Spleen (tissue), 11 donors: ENCODE data around the gene LAMB1. TPM values are rescaled to one million over a fixed set of nuclear protein-coding genes. Genes with fewer than 3 reads are reported as not detected.

Experiments
- DNase-seq: peaks from one replicate; pipeline ENCODE4 v3.0.0-alpha.2; 2020
- H3K27ac ChIP-seq, 8 donors: fragments of 200-600 bp; sonication (generic) in 7 of 8; 1 replicate in 4 of 8; 2 replicates in 4 of 8; pipeline versions ENCODE4 v1.5.0 to v1.8.0; 2016 to 2021; ENCODE audit warnings: inconsistent platforms in 4 of 8, mild to moderate bottlenecking in 4 of 8, moderate library complexity in 1 of 8
- H3K27me3 ChIP-seq, 7 donors: fragments of 200-600 bp; sonication (generic) in 6 of 7; replicated peaks in 1 of 7; 1 replicate in 4 of 7; 2 replicates in 3 of 7; pipeline versions ENCODE4 v1.5.0 to v1.8.0; 2016 to 2021; ENCODE audit warnings: inconsistent platforms in 3 of 7, mild to moderate bottlenecking in 1 of 7
- H3K36me3 ChIP-seq, 6 donors: fragments of 200-600 bp; sonication (generic) in 5 of 6; 1 replicate in 4 of 6; 2 replicates in 2 of 6; pipeline versions ENCODE4 v1.5.0 to v1.8.0; 2016 to 2021; ENCODE audit warnings: inconsistent platforms in 2 of 6
- H3K4me1 ChIP-seq, 6 donors: fragments of 200-600 bp; sonication (generic) in 5 of 6; 1 replicate in 3 of 6; 2 replicates in 3 of 6; pipeline versions ENCODE4 v1.5.0 to v1.8.0; 2016 to 2021; ENCODE audit warnings: inconsistent platforms in 3 of 6
- H3K4me3 ChIP-seq, 8 donors: fragments of 200-600 bp; sonication (generic) in 7 of 8; 1 replicate in 4 of 8; 2 replicates in 4 of 8; pipeline versions ENCODE4 v1.5.0 to v1.8.0; 2016 to 2021; ENCODE audit warnings: inconsistent platforms in 4 of 8, mild to moderate bottlenecking in 4 of 8, moderate library complexity in 2 of 8
- H3K9me3 ChIP-seq, 8 donors: fragments of 200-600 bp; sonication (generic) in 7 of 8; 1 replicate in 4 of 8; 2 replicates in 4 of 8; pipeline versions ENCODE4 v1.5.0 to v1.8.0; 2016 to 2021; ENCODE audit warnings: inconsistent platforms in 4 of 8
- CTCF ChIP-seq, 11 experiments: fragments of 200-600 bp in 7 of 11; fragments of 450-650 bp in 4 of 11; sonication (generic) in 4 of 11; IDR thresholded peaks in 8 of 11; conservative IDR thresholded peaks in 3 of 11; 1 replicate in 7 of 11; 2 replicates in 4 of 11; pipeline versions ENCODE4 v1.4.0 to v1.8.0; 2016 to 2021; ENCODE audit warnings: antibody characterized with exemption in 11 of 11, inconsistent platforms in 4 of 11, mild to moderate bottlenecking in 1 of 11
- POLR2A ChIP-seq, 3 donors: fragments of 450-650 bp; IDR thresholded peaks; one replicate each; pipeline ENCODE4 v1.5.1; 2017; ENCODE audit warnings: antibody characterized with exemption in 3 of 3, mild to moderate bottlenecking in 1 of 3
- POLR2AphosphoS5 ChIP-seq, 3 donors: sonication (generic); formaldehyde crosslinking; IDR thresholded peaks; one replicate each; pipeline ENCODE4 v1.5.1; 2017; ENCODE audit warnings: antibody characterized with exemption in 3 of 3
- WGBS, 5 donors: extraction: QIAGEN DNeasy Blood & Tissue Kit in 3 of 5; methylation state at CpG; one replicate each; pipeline versions ENCODE4 v1.1.5 to v1.1.7; 2013 to 2018; 5-methylcytosine and 5-hydroxymethylcytosine counted together
- intact Hi-C: fragments of 100-400 bp; cut with DNase I; formaldehyde crosslinking; loops from one replicate; pipeline ENCODE4 v1.15.0; 2023; ENCODE audit warnings: low total_unique reads
- polyA plus RNA-seq, 3 donors: library from polyadenylated mRNA; stranded (reverse); fragments of 200-250 nt; gene quantifications; one replicate each; pipeline ENCODE4 v1.2.1, GENCODE V29; 2013
- total RNA-seq, 7 donors: library from RNA; depleted of rRNA in 3 of 7; stranded (reverse); fragments of >200 nt in 3 of 7; fragmentation: NEBNext Ultra II Directional in 4 of 7; extraction: Animal tissue kit (Norgen Biotek cat#: 25700) in 4 of 7; gene quantifications; one replicate each; pipeline versions ENCODE4 v1.1.0 to v1.2.1, GENCODE V29; 2016 to 2021
- donor health status: healthy with polysubstance abuse.
- donor health status: DM: no; HTN: no; CAD: no; lungs with moderate emphysema.
- donor health status: DM: no; HTN: no; CAD: no.
- donor health status: Bipolar disorder and iron deficiency.
- donor health status: healthy.
- donor health status: DM: no; HTN: no; CAD: no.
- donor health status: DM: yes; HTN: yes; CAD: no.

LAMB1 gene
- total and polyA plus RNA-seq, 10 donors = 51.4 to 181 (median 126) TPM

GRCh38 chr7:108008240-108008639 lies 5.3 kb upstream of the LAMB1 start:
- no peak for DNase-seq
- Histone ChIP-seq H3K4me3 (no peak overlapping the region), H3K27me3 (peaks cover 0 to 53% (median 16%) of the 10 kb centered on the region in 7 donors), H3K36me3 (no peaks in the 10 kb centered on the region), H3K27ac (no peak overlapping the region), H3K9me3 (no peaks in the 10 kb centered on the region), H3K4me1 (peaks cover under 1 to 15% (median 10%) of the 10 kb centered on the region in 6 donors)
- intact Hi-C loops = no loop called here
- WGBS, 5 donors = 74 to 92% (median 84%) methylated on average over 4 of the region's 4 CpGs
- TF ChIP-seq CTCF (IDR thresholded peaks at IDR 0.05 in 8 of 11, conservative IDR thresholded peaks at IDR 0.05 in 3 of 11) (no peak), POLR2AphosphoS5 (IDR thresholded peaks at IDR 0.05) (no peak), POLR2A (IDR thresholded peaks at IDR 0.05) (no peak)

GRCh38 chr7:108007762-108008161 lies 4.8 kb upstream of the LAMB1 start:
- no peak for DNase-seq
- H3K27ac ChIP-seq = no peak overlapping the region
- H3K27me3 ChIP-seq = peaks cover 0 to 53% (median 21%) of the 10 kb centered on the region in 7 donors
- intact Hi-C loops = no loop called here
- no peaks in the 10 kb centered on the region for H3K36me3 ChIP-seq
- WGBS, 5 donors = 50 to 72% (median 64%) methylated on average over 3 of the region's 3 CpGs
- no peak for TF ChIP-seq CTCF (IDR thresholded peaks at IDR 0.05 in 8 of 11, conservative IDR thresholded peaks at IDR 0.05 in 3 of 11)
- no peak for TF ChIP-seq POLR2AphosphoS5 (IDR thresholded peaks at IDR 0.05)
- no peak for TF ChIP-seq POLR2A (IDR thresholded peaks at IDR 0.05)
- no peak overlapping the region for H3K4me3 ChIP-seq
- H3K9me3 ChIP-seq = no peaks in the 10 kb centered on the region
- H3K4me1 ChIP-seq = peaks cover 3 to 20% (median 15%) of the 10 kb centered on the region in 6 donors

DNA sequence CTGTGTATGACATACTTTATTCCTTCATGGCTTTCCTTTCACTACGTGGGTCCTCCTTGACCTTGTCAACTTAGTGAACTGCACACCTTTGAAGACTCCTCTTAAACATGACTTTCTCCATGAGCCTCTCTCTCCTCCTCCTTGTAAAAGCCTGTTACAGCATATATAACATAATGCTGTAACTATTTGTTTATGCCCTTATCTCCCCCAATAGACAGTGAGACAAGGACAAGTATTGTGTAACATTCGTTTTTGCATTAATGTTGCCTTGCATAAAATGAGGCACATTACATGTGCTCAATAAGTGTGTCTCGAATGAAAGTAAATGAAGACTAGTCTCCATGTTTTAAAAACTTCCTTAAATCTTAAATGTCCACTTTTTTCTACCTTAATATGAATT lies 4.3 kb upstream of the LAMB1 start:
- 58 to 70% (median 65%) methylated on average over 3 of the region's 3 CpGs for WGBS, 5 donors
- H3K9me3 ChIP-seq = no peaks in the 10 kb centered on the region
- no peak for TF ChIP-seq CTCF (IDR thresholded peaks at IDR 0.05 in 8 of 11, conservative IDR thresholded peaks at IDR 0.05 in 3 of 11)
- TF ChIP-seq POLR2A (IDR thresholded peaks at IDR 0.05) = no peak
- TF ChIP-seq POLR2AphosphoS5 (IDR thresholded peaks at IDR 0.05) = no peak
- intact Hi-C loops = no loop called here
- H3K4me3 ChIP-seq = no peak overlapping the region
- peaks cover 3 to 25% (median 20%) of the 10 kb centered on the region in 6 donors for H3K4me1 ChIP-seq
- DNase-seq = no peak
- no peaks in the 10 kb centered on the region for H3K36me3 ChIP-seq
- H3K27me3 ChIP-seq = peaks cover 0 to 57% (median 26%) of the 10 kb centered on the region in 7 donors
- H3K27ac ChIP-seq = no peak overlapping the region

GRCh38 chr7:108004220-108005142 lies 1.5 kb upstream of the LAMB1 start:
- Histone ChIP-seq H3K27me3 (peaks cover 9 to 77% (median 44%) of the 10 kb centered on the region in 7 donors), H3K4me1 (peaks cover 8 to 40% (median 32%) of the 10 kb centered on the region in 6 donors), H3K9me3 (no peaks in the 10 kb centered on the region), H3K36me3 (no peaks in the 10 kb centered on the region), H3K27ac (peak overlapping the region in 7 of 8 donors; percentile 33 to 81 (median 76)), H3K4me3 (peak overlapping the region in 4 of 8 donors; percentile 50 to 75 (median 60))
- no peak for DNase-seq
- TF ChIP-seq POLR2A (IDR thresholded peaks at IDR 0.05) (no peak), CTCF (IDR thresholded peaks at IDR 0.05 in 8 of 11, conservative IDR thresholded peaks at IDR 0.05 in 3 of 11) (no peak), POLR2AphosphoS5 (IDR thresholded peaks at IDR 0.05) (peak in 1 of 3 donors; percentile 16)
- 30 to 39% (median 38%) methylated on average over 12 to 13 of the region's 13 CpGs for WGBS, 5 donors
- intact Hi-C loops = no loop called here
